ENCODE data around the gene CBS.
"Not testable (repeated sequence)": the region's sequence is repeated elsewhere in the genome, so short reads cannot be mapped to it uniquely, and the experiment has no call there.

- TF ChIP-seq EP300, POLR2A, POLR2AphosphoS5 (IDR thresholded peaks at IDR 0.05): not testable (repeated sequence)
- TF ChIP-seq, protein P1, sequence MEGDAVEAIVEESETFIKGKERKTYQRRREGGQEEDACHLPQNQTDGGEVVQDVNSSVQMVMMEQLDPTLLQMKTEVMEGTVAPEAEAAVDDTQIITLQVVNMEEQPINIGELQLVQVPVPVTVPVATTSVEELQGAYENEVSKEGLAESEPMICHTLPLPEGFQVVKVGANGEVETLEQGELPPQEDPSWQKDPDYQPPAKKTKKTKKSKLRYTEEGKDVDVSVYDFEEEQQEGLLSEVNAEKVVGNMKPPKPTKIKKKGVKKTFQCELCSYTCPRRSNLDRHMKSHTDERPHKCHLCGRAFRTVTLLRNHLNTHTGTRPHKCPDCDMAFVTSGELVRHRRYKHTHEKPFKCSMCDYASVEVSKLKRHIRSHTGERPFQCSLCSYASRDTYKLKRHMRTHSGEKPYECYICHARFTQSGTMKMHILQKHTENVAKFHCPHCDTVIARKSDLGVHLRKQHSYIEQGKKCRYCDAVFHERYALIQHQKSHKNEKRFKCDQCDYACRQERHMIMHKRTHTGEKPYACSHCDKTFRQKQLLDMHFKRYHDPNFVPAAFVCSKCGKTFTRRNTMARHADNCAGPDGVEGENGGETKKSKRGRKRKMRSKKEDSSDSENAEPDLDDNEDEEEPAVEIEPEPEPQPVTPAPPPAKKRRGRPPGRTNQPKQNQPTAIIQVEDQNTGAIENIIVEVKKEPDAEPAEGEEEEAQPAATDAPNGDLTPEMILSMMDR (IDR thresholded peaks at IDR 0.05): not testable (repeated sequence)
Observed at GRCh38 chr21:43109006-43109405, 33.4 kb upstream of the CBS start.

Measured in stomach (tissue), 4 donors.